Caki2 (cell line): ENCODE results near the gene ZNF700. TPM values are rescaled to one million over a fixed set of nuclear protein-coding genes. Genes with fewer than 3 reads are reported as not detected.
"Not testable (repeated sequence)": the region's sequence is repeated elsewhere in the genome, so short reads cannot be mapped to it uniquely, and the experiment has no call there.

ENCODE experiments used
- DNase-seq: peaks from one replicate; pipeline ENCODE4 v3.0.0-alpha.2; 2015; ENCODE audit warnings: low read depth
- in situ Hi-C: cut with HindIII; loops from 2 replicates; pipeline ENCODE4 v1.10.0; 2016; ENCODE audit warnings: low sequenced_read_pairs, low pct_unique_long_range_greater_than_20kb, mixed read lengths
- total RNA-seq: library from RNA; depleted of rRNA; stranded (reverse); fragments of >200 nt; shearing (Covaris generic); gene quantifications from 2 replicates; pipeline ENCODE4 v1.2.3, GENCODE V29; 2014; ENCODE audit warnings: low replicate concordance

Gene ZNF700
- total RNA-seq, 1 experiment from 2014 or later, result 11.5 TPM

DNA sequence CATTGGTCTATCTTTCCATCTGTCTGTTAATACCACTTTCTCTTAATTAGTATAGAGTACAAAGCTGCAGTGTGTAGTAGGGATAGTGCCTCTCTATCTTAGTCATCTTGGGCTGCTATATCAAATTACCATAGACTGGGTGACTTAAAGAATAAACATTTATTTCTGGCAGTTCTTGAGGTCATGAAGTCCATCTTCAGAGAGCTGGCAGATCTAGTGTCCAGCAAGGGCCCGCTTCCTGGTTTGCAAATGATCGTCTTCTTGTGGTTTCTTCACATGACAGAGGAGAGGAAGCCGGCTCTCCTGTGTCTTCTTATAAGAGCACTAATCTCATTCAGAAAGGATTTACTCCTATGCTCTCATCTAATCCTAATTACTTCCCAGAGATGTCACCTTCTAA lies 6.1 kb downstream of the ZNF700 start:
- in situ Hi-C loops, result no loop called here
- no peak for DNase-seq

GRCh38 chr19:11931513-11931912 lies 6.6 kb downstream of the ZNF700 start:
- in situ Hi-C loops, result no loop called here
- no peak for DNase-seq

DNA sequence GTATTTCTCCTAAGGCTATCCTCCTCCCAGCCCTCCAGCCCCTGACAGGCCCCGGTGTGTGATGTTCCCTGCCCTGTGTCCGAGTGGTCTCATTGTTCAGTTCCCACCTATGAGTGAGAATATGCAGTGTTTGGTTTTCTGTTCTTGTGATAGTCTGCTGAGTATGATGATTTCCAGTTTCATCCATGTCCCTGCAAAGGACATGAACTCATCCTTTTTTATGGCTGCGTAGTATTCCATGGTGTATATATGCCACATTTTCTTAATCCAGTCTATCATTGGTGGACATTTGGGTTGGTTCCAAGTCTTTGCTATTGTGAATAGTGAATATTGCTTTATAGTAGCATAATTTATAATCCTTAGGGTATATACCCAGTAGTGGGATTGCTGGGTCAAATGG lies 10.9 kb downstream of the ZNF700 start:
- DNase-seq, in situ Hi-C loops: not testable (repeated sequence)

- in situ Hi-C loops, DNase-seq: not testable (repeated sequence)
Observed at GRCh38 chr19:11938383-11938782, 13.5 kb downstream of the ZNF700 start.

DNA sequence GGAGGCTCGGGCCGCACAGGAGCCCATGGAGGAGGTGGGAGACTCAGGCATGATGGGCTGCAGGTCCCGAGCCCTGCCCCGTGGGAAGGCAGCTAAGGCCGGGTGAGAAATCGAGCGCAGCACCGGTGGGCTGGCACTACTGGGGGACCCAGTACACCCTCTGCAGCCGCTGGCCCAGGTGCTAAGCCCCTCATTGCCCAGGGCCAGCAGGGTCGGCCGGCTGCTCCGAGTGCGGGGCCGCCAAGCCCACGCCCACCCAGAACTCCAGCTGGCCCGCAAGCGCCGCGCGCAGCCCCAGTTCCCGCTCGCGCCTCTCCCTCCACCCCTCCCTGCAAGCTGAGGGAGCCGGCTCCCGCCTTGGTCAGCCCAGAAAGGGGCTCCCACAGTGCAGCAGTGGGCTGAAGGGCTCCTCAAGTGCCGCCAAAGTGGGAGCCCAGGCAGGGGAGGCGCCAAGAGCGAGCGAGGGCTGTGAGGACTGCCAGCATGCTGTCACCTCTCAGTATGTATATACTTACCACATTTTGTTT lies 16.5 kb downstream of the ZNF700 start:
- DNase-seq, in situ Hi-C loops: not testable (repeated sequence)

DNA sequence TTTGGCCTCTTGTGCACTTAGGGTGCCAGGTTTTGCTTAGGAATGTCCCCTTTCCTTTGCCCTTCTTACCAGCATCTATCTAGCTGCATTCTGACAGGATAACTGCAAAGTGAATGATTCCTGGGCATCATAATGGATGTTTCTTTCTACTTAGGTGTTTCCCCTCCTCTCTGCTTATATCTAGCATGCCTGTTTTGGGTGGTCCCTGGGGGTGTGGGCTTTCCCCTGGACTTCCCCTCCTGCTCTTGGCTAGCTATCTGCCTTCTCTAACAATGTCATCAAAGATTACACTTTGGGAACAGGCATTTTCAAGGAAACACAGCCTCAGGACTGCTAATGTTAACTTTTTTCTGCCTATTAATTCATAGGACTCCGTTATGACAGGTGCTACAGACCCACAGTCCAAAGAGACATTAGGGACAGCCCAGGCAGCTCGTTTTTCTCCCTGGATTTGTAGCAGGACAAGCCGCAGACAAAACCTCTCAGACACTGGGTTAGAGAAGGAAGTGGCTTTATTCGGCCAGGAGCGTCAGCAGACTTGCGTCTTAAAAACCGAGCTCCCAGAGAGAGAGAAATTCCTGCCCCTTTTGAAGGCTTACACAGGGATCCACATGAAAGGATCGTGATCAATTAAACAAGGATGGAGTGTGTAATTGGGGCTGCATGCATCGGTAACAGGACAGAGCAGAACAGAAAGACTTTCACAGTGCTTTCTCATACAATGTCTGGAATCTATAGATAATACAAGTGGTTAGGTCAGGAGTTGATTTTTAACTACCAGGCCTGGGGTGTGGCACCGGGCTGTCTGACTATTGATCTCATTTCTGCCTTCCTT lies 17.3 kb downstream of the ZNF700 start:
- DNase-seq, result no peak
- in situ Hi-C loops, result no loop called here

- peak; percentile 42 for DNase-seq
- in situ Hi-C loops, result no loop called here
Observed at GRCh38 chr19:11942843-11943108, 17.9 kb downstream of the ZNF700 start.

- DNase-seq, result no peak
- in situ Hi-C loops, result no loop called here
Observed at GRCh38 chr19:11944656-11945055, 19.7 kb downstream of the ZNF700 start.

GRCh38 chr19:11948646-11949045 lies 23.7 kb downstream of the ZNF700 start:
- in situ Hi-C loops, result no loop called here

GRCh38 chr19:11949201-11949600 lies 24.3 kb downstream of the ZNF700 start:
- in situ Hi-C loops, result no loop called here
- peak; percentile 36 for DNase-seq

More at GRCh38 chr19:11948646-11949045, 23.7 kb downstream of the ZNF700 start:
- no peak for DNase-seq

GRCh38 chr19:11949614-11950080 lies 24.7 kb downstream of the ZNF700 start:
- in situ Hi-C loops, DNase-seq: not testable (repeated sequence)

DNA sequence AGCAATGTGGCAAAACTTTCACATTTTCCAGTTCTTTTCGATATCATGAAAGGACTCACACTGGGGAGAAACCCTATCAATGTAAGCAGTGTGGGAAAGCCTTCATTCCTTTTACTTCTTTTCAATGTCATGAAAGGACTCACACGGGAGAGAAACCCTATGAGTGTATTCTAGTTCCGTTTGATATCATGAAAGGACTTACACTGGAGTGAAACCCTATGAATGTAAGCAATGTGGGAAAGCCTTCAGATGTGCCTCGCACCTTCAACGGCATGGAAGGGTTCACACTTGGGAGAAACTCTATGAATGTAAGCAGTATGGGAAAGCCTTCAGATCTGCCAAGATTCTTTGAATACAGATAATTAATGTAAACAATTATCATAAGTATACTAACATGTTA lies 25.4 kb downstream of the ZNF700 start:
- in situ Hi-C loops, result no loop called here
- no peak for DNase-seq

DNA sequence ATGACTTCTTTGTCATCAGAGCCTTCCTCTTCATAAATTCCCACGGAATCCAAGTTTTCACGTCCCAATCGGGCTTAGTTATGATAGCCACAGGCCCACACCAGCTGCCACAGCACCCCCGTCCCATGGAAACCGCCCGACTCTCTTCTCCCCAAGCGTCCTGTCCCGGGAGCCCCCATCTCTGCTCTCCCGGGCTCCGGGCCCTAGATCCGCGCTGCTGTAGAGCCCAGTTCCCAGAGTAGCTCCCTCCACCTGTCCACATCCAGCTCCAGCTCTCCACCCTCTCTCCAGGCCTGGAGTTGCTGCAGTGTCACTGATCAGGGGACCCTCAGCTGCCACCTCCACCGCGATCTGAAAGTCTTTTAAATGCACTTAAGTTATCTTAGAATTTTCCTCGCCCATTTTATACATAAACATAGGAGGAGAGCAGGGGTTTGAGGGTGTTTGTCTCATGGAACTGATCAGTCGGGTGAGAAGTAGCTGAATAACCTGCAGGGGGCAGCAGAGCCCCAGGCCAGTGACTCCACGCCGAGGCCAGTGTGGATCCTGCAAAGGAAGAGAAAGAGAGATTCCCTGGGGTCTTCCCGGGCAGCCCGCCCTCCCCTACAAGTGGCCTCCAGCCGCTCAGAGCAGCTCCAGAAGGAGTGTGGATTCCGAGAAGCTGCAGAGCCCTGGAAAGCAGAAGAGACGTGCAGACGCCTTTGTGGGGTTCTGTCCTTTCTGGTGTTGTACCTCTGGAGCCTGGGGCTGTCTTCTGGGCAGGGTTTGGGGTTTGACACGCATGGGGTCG lies 38.9 kb downstream of the ZNF700 start:
- in situ Hi-C loops, result no loop called here
- DNase-seq, result no peak

DNA sequence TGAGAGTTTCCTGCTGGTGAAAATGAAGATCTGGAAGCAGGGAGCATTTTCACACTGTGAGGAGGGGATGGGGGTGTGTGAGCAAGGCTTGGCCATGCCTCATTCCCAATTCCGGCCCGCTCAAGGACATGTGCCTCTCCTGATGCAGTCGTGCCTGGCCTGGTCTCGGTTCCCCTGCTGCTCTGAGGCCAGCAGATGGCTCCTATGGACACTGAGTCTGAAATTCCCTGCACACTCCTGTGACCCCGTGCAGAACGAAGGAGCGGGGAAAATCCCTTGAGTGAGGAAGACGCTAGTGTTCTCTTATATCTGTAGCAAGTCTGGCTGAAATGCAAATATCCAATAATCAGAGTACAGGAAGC lies 39.6 kb downstream of the ZNF700 start:
- DNase-seq, result no peak
- in situ Hi-C loops, result no loop called here

GRCh38 chr19:11964858-11965645 lies 40.1 kb downstream of the ZNF700 start, which contains the start of gene ZNF763:
ZNF763 (plus strand) TSS chr19:11965040; CDS start chr19:11965209, 169 bp downstream.
- peak; percentile 28 for DNase-seq
- in situ Hi-C loops, result no loop called here

DNA sequence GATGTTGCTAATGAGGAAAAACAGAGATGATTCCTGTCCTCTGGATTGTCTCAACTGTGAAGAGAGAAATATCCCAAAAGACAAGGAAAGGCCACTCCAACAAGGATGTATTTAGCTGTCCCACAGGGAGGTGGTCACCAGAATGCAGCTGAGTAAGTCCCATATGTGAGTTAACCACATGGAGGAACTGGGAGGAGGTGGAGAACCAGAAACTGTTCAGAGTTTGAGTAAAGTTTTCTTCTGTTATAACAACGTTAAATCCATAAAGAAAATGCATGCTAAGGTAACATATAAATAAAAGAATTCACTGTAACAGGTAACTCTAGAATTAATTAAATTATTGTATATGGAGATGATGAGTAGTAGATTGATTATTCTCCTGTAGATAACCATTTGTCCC lies 45.3 kb downstream of the ZNF700 start:
- in situ Hi-C loops, result no loop called here
- no peak for DNase-seq

DNA sequence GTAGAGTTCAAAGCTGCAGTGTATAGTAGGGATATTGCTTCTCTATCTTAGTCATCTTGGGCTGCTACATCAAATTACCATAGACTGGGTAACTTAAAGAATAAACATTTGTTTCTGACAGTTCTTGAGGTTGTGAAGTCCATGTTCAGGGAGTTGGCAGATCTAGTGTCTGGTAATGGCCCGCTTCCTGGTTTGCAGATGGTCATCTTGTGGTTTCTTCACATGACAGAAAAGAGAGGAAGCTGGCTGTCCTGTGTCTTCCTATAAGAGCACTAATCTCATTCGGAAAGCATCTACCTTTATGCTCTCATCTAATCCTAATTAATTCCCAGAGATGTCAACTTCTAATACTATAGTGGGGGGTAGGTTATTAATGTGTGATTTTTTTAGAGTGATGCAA lies 46.1 kb downstream of the ZNF700 start:
- no peak for DNase-seq
- in situ Hi-C loops, result no loop called here

DNA sequence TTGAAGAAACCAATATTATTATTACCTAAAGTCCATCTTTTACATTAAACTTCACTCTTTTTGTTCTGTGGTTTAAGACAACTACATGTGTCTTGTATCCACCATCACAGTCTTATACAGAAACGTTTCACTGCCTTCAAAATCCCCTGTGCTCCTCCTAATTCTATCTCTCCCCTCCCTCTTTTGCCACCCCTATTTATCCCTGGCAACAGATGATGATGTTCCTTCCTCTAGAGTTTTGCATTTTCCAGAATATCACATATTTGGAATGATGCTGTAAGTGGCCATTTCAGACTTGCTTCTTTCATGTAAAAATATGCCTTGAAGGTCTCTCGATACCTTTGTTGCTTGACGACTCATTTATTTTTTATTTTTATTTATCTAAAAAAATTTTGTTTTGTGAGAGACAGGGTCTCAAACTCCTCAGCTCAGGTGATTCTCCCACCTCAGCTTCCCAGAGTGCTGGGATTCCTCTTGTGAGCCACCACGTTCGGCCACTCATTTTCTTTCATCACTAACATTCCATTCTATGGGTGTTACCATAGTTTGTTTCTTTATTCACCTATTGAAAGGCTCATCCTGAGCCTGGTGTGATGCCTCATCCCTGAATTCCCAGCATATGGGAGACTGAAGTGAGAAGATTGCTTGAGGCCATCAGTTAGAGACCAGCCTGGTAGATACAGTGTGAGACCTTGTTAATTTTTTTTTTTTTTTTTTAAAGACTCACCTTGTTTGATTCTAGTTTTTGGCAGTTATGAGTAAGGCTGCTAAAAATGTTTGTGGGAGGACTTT lies 48.3 kb downstream of the ZNF700 start:
- in situ Hi-C loops, result no loop called here
- DNase-seq, result no peak
